ENCODE results near the gene RANBP10. TPM values are rescaled to one million over a fixed set of nuclear protein-coding genes. Genes with fewer than 3 reads are reported as not detected.
A peak's percentile ranks its signal among the peaks of the same experiment; 100 is the strongest.

Gene RANBP10
- total and polyA plus RNA-seq, 9 of the 15 experiments (the other 6 are each of a cell fraction or from before 2014, with no cell fraction given), result 0.61 to 19.3 (median 5.9) TPM

- TF ChIP-seq REST (IDR thresholded peaks at IDR 0.05; ENCODE audit: borderline replicate concordance) (no peak), REST (CRISPR knock-in tag; IDR thresholded peaks at IDR 0.05; ENCODE audit: low read depth) (peak; percentile 51; the same call in 1 of the 2 replicates), STAG1 (CRISPR knock-in tag; IDR thresholded peaks at IDR 0.05; ENCODE audit: borderline replicate concordance) (no peak), ASH1L (IDR thresholded peaks at IDR 0.05; ENCODE audit: borderline replicate concordance, low read depth, partially characterized antibody) (peak; percentile 78), RFX5 (IDR thresholded peaks at IDR 0.05; ENCODE audit: low read depth, low read length) (no peak), SRSF1 (IDR thresholded peaks at IDR 0.05; ENCODE audit: low read depth, low read length) (no peak), SMARCA5 (IDR thresholded peaks at IDR 0.05) (no peak), ZNF511 (CRISPR knock-in tag; IDR thresholded peaks at IDR 0.05) (0 out of 2 replicates have a peak, but pooled peaks have one; percentile 27), ESRRA (IDR thresholded peaks at IDR 0.05; ENCODE audit: borderline replicate concordance, low read depth) (0 out of 2 replicates have a peak, but pooled peaks have one; percentile 10), ZNF79 (CRISPR knock-in tag; IDR thresholded peaks at IDR 0.05; ENCODE audit: low read depth) (0 out of 2 replicates have a peak, but pooled peaks have one; percentile 42), CEBPG (CRISPR knock-in tag; IDR thresholded peaks at IDR 0.05) (peak; percentile 75; the same call in 1 of the 2 replicates), CEBPG (tag; conservative IDR thresholded peaks at IDR 0.05 in 1 of 2, IDR thresholded peaks at IDR 0.05 in 1 of 2) (peak; percentile 56 to 76; a peak in 3 of 4 replicates), PHF8 (IDR thresholded peaks at IDR 0.05; ENCODE audit: borderline replicate concordance, low read length) (peak; percentile 88; the same call in 1 of the 2 replicates), SMAD4 (CRISPR knock-in tag; conservative IDR thresholded peaks at IDR 0.05) (peak; percentile 66), RB1 (IDR thresholded peaks at IDR 0.05; ENCODE audit: low read depth) (peak; percentile 75), ZNF23 (CRISPR knock-in tag; IDR thresholded peaks at IDR 0.05) (no peak), BMI1 (IDR thresholded peaks at IDR 0.05; ENCODE audit: low read length) (peak; percentile 87), HNRNPLL (IDR thresholded peaks at IDR 0.05; ENCODE audit: low read depth, low read length, poor library complexity, severe bottlenecking) (peak; percentile 16)
Measured at GRCh38 chr16:67806428-67807147, at the start of gene RANBP10, which contains the start of gene TSNAXIP1 (continued).
